ENCODE data around the gene ACOT9. TPM values are rescaled to one million over a fixed set of nuclear protein-coding genes. Genes with fewer than 3 reads are reported as not detected.

The ACOT9 gene
- total and polyA plus RNA-seq, 2 donors (not counting 3 experiments of a cell fraction or from before 2014, with no cell fraction given): 38.4 to 83.1 TPM

DNA sequence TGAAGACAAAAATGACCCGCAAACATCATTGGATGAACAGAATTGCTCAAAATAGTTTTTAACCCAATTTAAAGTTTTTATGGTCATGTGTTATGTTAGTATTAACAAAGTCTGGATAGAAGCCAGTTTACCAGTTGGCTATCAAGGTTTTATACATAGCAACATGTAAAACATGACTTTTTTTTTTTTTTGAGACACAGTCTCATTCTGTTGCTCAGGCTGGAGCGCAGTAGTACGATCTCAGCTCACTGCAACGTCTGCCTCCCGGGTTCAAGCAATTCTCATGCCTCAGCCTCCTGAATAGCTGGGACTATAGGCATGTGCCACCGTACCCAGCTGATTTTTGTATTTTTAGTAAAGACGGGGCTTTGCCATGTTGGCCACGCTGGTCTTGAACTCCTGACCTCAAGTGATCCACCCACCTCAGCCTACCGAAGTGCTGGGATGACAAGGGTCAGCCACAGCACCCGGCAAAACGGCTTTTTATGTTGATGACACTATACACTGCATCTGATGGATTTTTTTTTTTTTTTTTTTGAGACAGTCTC is 43.3 kb upstream of the ACOT9 start:
- dilution Hi-C loops (cut with MboI; ENCODE audit: extremely low pct_ligation_motif_present, low sequenced_read_pairs) (no loop called here), intact Hi-C loops (cut with micrococcal nuclease) (loop anchor here (10.0 kb wide), 1 partner anchor 92 kb away; no protein-coding TSS in a partner anchor)
- Histone ChIP-seq H3K4me3 (replicated peaks in 1 of 3; ENCODE audit: insufficient read depth in 1 of 3, low read depth in 1 of 3, low read length in 3 of 3) (no peak overlapping the region), H3K36me3 (ENCODE audit: control insufficient read depth in 2 of 2, extremely low read depth in 1 of 2, insufficient read depth in 2 of 2, low read length in 2 of 2) (peaks cover 2 to 3% of the 10 kb centered on the region in 2 experiments), H3K9me1 (replicated peaks; ENCODE audit: control insufficient read depth, extremely low read depth, insufficient read depth, low read length) (no peaks in the 10 kb centered on the region), H3K79me2 (ENCODE audit: control insufficient read depth, insufficient read depth, low read length) (peaks cover 20% of the 10 kb centered on the region), H3K4me2 (ENCODE audit: insufficient read depth, low read length) (no peak overlapping the region), H3K9me3 (replicated peaks; ENCODE audit: control insufficient read depth, insufficient read depth, low read length) (no peaks in the 10 kb centered on the region), H2AFZ (ENCODE audit: low read depth, low read length) (no peak overlapping the region), H4K20me1 (replicated peaks; ENCODE audit: control insufficient read depth, extremely low read depth, insufficient read depth, low read length) (no peaks in the 10 kb centered on the region), H3K9ac (replicated peaks; ENCODE audit: extremely low read depth, insufficient read depth, low read length) (no peak overlapping the region), H3K27ac (ENCODE audit: insufficient read depth, low read depth, low read length) (no peak overlapping the region), H3K27me3 (ENCODE audit: control insufficient read depth in 2 of 2, insufficient read depth in 2 of 2, low read length in 2 of 2) (no peaks in the 10 kb centered on the region), H3K4me1 (ENCODE audit: control insufficient read depth, extremely low read depth, insufficient read depth, low read length) (peaks cover 19% of the 10 kb centered on the region)
- FAIRE-seq (no peak), DNase-seq (ENCODE audit: low read depth, low spot score) (peak; percentile 49)
- BruUV-seq (replicated peaks): no TSS peak
- CTCF ChIA-PET: interaction anchor here (2.9 kb wide), 1 partner anchor 115 kb away, joined by 9 read pairs; no protein-coding TSS in a partner anchor
- POLR2A ChIA-PET: interaction anchor here (1.5 kb wide), 1 partner anchor 115 kb away, joined by 11 read pairs; no protein-coding TSS in a partner anchor
- no peak for TF ChIP-seq MYC (IDR thresholded peaks at IDR 0.05; ENCODE audit: low read depth, low read length)
- TF ChIP-seq JUN (IDR thresholded peaks at IDR 0.05; ENCODE audit: borderline replicate concordance, insufficient read depth, insufficient read length, low read depth): no peak
- TF ChIP-seq, protein P1, sequence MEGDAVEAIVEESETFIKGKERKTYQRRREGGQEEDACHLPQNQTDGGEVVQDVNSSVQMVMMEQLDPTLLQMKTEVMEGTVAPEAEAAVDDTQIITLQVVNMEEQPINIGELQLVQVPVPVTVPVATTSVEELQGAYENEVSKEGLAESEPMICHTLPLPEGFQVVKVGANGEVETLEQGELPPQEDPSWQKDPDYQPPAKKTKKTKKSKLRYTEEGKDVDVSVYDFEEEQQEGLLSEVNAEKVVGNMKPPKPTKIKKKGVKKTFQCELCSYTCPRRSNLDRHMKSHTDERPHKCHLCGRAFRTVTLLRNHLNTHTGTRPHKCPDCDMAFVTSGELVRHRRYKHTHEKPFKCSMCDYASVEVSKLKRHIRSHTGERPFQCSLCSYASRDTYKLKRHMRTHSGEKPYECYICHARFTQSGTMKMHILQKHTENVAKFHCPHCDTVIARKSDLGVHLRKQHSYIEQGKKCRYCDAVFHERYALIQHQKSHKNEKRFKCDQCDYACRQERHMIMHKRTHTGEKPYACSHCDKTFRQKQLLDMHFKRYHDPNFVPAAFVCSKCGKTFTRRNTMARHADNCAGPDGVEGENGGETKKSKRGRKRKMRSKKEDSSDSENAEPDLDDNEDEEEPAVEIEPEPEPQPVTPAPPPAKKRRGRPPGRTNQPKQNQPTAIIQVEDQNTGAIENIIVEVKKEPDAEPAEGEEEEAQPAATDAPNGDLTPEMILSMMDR (IDR thresholded peaks at IDR 0.05; ENCODE audit: extremely low read depth in 1 of 2, insufficient read depth in 1 of 2, low read depth in 1 of 2, low read length in 2 of 2): no peak
- no peak for TF ChIP-seq POLR2A (IDR thresholded peaks at IDR 0.05; ENCODE audit: low read depth, low read length)
- TF ChIP-seq EZH2 (IDR thresholded peaks at IDR 0.05; ENCODE audit: borderline replicate concordance, low read depth, low read length, severe bottlenecking): no peak
- TF ChIP-seq, protein P2, sequence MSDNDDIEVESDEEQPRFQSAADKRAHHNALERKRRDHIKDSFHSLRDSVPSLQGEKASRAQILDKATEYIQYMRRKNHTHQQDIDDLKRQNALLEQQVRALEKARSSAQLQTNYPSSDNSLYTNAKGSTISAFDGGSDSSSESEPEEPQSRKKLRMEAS (IDR thresholded peaks at IDR 0.05; ENCODE audit: insufficient read depth, insufficient read length): no peak
- no peak for TF ChIP-seq FOS (IDR thresholded peaks at IDR 0.05; ENCODE audit: borderline replicate concordance, insufficient read depth, low read length)
- no peak for TF ChIP-seq GATA2 (IDR thresholded peaks at IDR 0.05; ENCODE audit: insufficient read depth, insufficient read length, low read depth, low read length)
- no peak for TF ChIP-seq POLR2AphosphoS5 (IDR thresholded peaks at IDR 0.05; ENCODE audit: insufficient read depth, low read depth, low read length)
